ENCODE results near the gene DYNC1I2. TPM values are rescaled to one million over a fixed set of nuclear protein-coding genes. Genes with fewer than 3 reads are reported as not detected.
A peak's percentile ranks its signal among the peaks of the same experiment; 100 is the strongest.

Gene DYNC1I2
- total RNA-seq, 2 experiments from 2014 or later = 42.3 to 58.5 TPM

- TF ChIP-seq CTCF (conservative IDR thresholded peaks at IDR 0.05; ENCODE audit: low read length) = no peak
- no peak for TF ChIP-seq EZH2phosphoT487 (IDR thresholded peaks at IDR 0.05; ENCODE audit: borderline replicate concordance, low read depth, low read length)
- ChIA-PET CTCF (ENCODE audit: unreplicated experiment) (no interaction called here), POLR2A (no interaction called here)
- BruUV-seq (replicated peaks) = no TSS peak
- H3K79me2 ChIP-seq (ENCODE audit: insufficient read depth, low read depth, low read length) = no peaks in the 10 kb centered on the region
- no peak overlapping the region for H3K4me2 ChIP-seq (ENCODE audit: low read length)
- peaks cover 75% of the 10 kb centered on the region for H3K36me3 ChIP-seq (ENCODE audit: insufficient read depth, low read length)
- H2AFZ ChIP-seq (ENCODE audit: low read length) = no peak overlapping the region
- no peak for DNase-seq (ENCODE audit: low spot score)
- intact Hi-C loops (cut with micrococcal nuclease; ENCODE audit: unreplicated experiment) = no loop called here
- H4K20me1 ChIP-seq (ENCODE audit: insufficient read depth, low read length) = no peaks in the 10 kb centered on the region
- no peaks in the 10 kb centered on the region for H3K9me3 ChIP-seq (ENCODE audit: low read length)
- no peak overlapping the region for H3K27ac ChIP-seq (ENCODE audit: low read depth, low read length, poor library complexity, severe bottlenecking)
- H3K9me2 ChIP-seq (ENCODE audit: insufficient read depth, low read length) = no peaks in the 10 kb centered on the region
- no peak overlapping the region for H3K4me3 ChIP-seq (ENCODE audit: low read depth, low read length, poor library complexity, severe bottlenecking)
- peaks cover 4% of the 10 kb centered on the region for H3K4me1 ChIP-seq (ENCODE audit: insufficient read depth, low read length, poor library complexity, severe bottlenecking)
Observed at GRCh38 chr2:171735991-171736710, 48.9 kb downstream of the DYNC1I2 start.

GRCh38 chr2:171741189-171741588 lies 53.9 kb downstream of the DYNC1I2 start:
- ChIA-PET POLR2A (interaction anchor here (0.6 to 1.2 kb wide), 3 partner anchors 13 to 58 kb away, joined by 3 to 6 read pairs (median 3); no protein-coding TSS in a partner anchor), CTCF (ENCODE audit: unreplicated experiment) (interaction anchor here (1.4 kb wide), 1 partner anchor 17 kb away, joined by 3 read pairs; no protein-coding TSS in a partner anchor)
- Histone ChIP-seq H3K9me3 (ENCODE audit: low read length) (no peaks in the 10 kb centered on the region), H3K4me2 (ENCODE audit: low read length) (no peak overlapping the region), H3K4me3 (ENCODE audit: low read depth, low read length, poor library complexity, severe bottlenecking) (no peak overlapping the region), H3K27ac (ENCODE audit: low read depth, low read length, poor library complexity, severe bottlenecking) (no peak overlapping the region), H4K20me1 (ENCODE audit: insufficient read depth, low read length) (no peaks in the 10 kb centered on the region), H3K4me1 (ENCODE audit: insufficient read depth, low read length, poor library complexity, severe bottlenecking) (peaks cover 8% of the 10 kb centered on the region), H2AFZ (ENCODE audit: low read length) (no peak overlapping the region), H3K9me2 (ENCODE audit: insufficient read depth, low read length) (no peaks in the 10 kb centered on the region), H3K79me2 (ENCODE audit: insufficient read depth, low read depth, low read length) (no peaks in the 10 kb centered on the region), H3K36me3 (ENCODE audit: insufficient read depth, low read length) (peaks cover 75% of the 10 kb centered on the region)
- TF ChIP-seq EZH2phosphoT487 (IDR thresholded peaks at IDR 0.05; ENCODE audit: borderline replicate concordance, low read depth, low read length) = no peak
- no peak for TF ChIP-seq CTCF (conservative IDR thresholded peaks at IDR 0.05; ENCODE audit: low read length)
- BruUV-seq (replicated peaks) = no TSS peak
- peak; percentile 24 for DNase-seq (ENCODE audit: low spot score)
- intact Hi-C loops (cut with micrococcal nuclease; ENCODE audit: unreplicated experiment) = no loop called here

- DNase-seq (ENCODE audit: low spot score) = no peak
- Histone ChIP-seq H3K9me2 (ENCODE audit: insufficient read depth, low read length) (no peaks in the 10 kb centered on the region), H3K4me3 (ENCODE audit: low read depth, low read length, poor library complexity, severe bottlenecking) (no peak overlapping the region), H3K4me2 (ENCODE audit: low read length) (no peak overlapping the region), H2AFZ (ENCODE audit: low read length) (no peak overlapping the region), H3K4me1 (ENCODE audit: insufficient read depth, low read length, poor library complexity, severe bottlenecking) (peaks cover 8% of the 10 kb centered on the region), H3K79me2 (ENCODE audit: insufficient read depth, low read depth, low read length) (no peaks in the 10 kb centered on the region), H4K20me1 (ENCODE audit: insufficient read depth, low read length) (no peaks in the 10 kb centered on the region), H3K27ac (ENCODE audit: low read depth, low read length, poor library complexity, severe bottlenecking) (no peak overlapping the region), H3K9me3 (ENCODE audit: low read length) (no peaks in the 10 kb centered on the region), H3K36me3 (ENCODE audit: insufficient read depth, low read length) (peaks cover 70% of the 10 kb centered on the region)
- no peak for TF ChIP-seq EZH2phosphoT487 (IDR thresholded peaks at IDR 0.05; ENCODE audit: borderline replicate concordance, low read depth, low read length)
- TF ChIP-seq CTCF (conservative IDR thresholded peaks at IDR 0.05; ENCODE audit: low read length) = no peak
- intact Hi-C loops (cut with micrococcal nuclease; ENCODE audit: unreplicated experiment) = no loop called here
- POLR2A ChIA-PET = interaction anchor here (1.3 kb wide), 1 partner anchor 18 kb away, joined by 3 read pairs; no protein-coding TSS in a partner anchor
- no TSS peak for BruUV-seq (replicated peaks)
- CTCF ChIA-PET (ENCODE audit: unreplicated experiment) = interaction anchor here (1.1 kb wide), 1 partner anchor 128 kb away, joined by 3 read pairs; no protein-coding TSS in a partner anchor
Observed at GRCh38 chr2:171742760-171743159, 55.5 kb downstream of the DYNC1I2 start.

Data from OCI-LY7 (cell line).